ENCODE data around the gene HABP2. TPM values are rescaled to one million over a fixed set of nuclear protein-coding genes. Genes with fewer than 3 reads are reported as not detected.

The HABP2 gene
- total RNA-seq, 1 donor from 2014 or later, result 3.6 TPM

- ATAC-seq (no peak), DNase-seq (no peak)
- Histone ChIP-seq H3K9me3 (no peaks in the 10 kb centered on the region), H3K36me3 (no peaks in the 10 kb centered on the region), H3K27me3 (no peaks in the 10 kb centered on the region), H3K4me1 (no peaks in the 10 kb centered on the region), H3K4me3 (no peak overlapping the region), H3K27ac (no peak overlapping the region)
- no peak for TF ChIP-seq CTCF (IDR thresholded peaks at IDR 0.05)
- intact Hi-C loops (cut with DNase I), result no loop called here
Observed at GRCh38 chr10:113583571-113583970, 30.7 kb downstream of the HABP2 start.

- ATAC-seq (no peak), DNase-seq (no peak)
- Histone ChIP-seq H3K27ac (no peak overlapping the region), H3K4me3 (no peak overlapping the region), H3K9me3 (no peaks in the 10 kb centered on the region), H3K4me1 (no peaks in the 10 kb centered on the region), H3K36me3 (no peaks in the 10 kb centered on the region), H3K27me3 (no peaks in the 10 kb centered on the region)
- intact Hi-C loops (cut with DNase I), result no loop called here
- TF ChIP-seq CTCF (IDR thresholded peaks at IDR 0.05), result no peak
Observed at GRCh38 chr10:113585949-113586348, 33.1 kb downstream of the HABP2 start.

GRCh38 chr10:113589201-113589770 is 36.4 kb downstream of the HABP2 start:
- intact Hi-C loops (cut with DNase I), result no loop called here
- TF ChIP-seq CTCF (IDR thresholded peaks at IDR 0.05), result no peak
- Histone ChIP-seq H3K9me3 (no peaks in the 10 kb centered on the region), H3K4me3 (no peak overlapping the region), H3K27ac (no peak overlapping the region), H3K4me1 (no peaks in the 10 kb centered on the region), H3K36me3 (no peaks in the 10 kb centered on the region), H3K27me3 (no peaks in the 10 kb centered on the region)
- DNase-seq (no peak), ATAC-seq (no peak)

GRCh38 chr10:113590581-113590980 is 37.7 kb downstream of the HABP2 start:
- Histone ChIP-seq H3K27ac (no peak overlapping the region), H3K27me3 (no peaks in the 10 kb centered on the region), H3K36me3 (no peaks in the 10 kb centered on the region), H3K4me1 (no peaks in the 10 kb centered on the region), H3K9me3 (no peaks in the 10 kb centered on the region), H3K4me3 (no peak overlapping the region)
- ATAC-seq (no peak), DNase-seq (no peak)
- TF ChIP-seq CTCF (IDR thresholded peaks at IDR 0.05), result no peak
- intact Hi-C loops (cut with DNase I), result no loop called here

GRCh38 chr10:113592380-113592779 is 39.5 kb downstream of the HABP2 start:
- Histone ChIP-seq H3K9me3 (no peaks in the 10 kb centered on the region), H3K4me3 (no peak overlapping the region), H3K27ac (no peak overlapping the region), H3K4me1 (no peaks in the 10 kb centered on the region), H3K36me3 (no peaks in the 10 kb centered on the region), H3K27me3 (no peaks in the 10 kb centered on the region)
- DNase-seq, result no peak
- no peak for ATAC-seq
- TF ChIP-seq CTCF (IDR thresholded peaks at IDR 0.05), result no peak
- intact Hi-C loops (cut with DNase I), result no loop called here

DNA sequence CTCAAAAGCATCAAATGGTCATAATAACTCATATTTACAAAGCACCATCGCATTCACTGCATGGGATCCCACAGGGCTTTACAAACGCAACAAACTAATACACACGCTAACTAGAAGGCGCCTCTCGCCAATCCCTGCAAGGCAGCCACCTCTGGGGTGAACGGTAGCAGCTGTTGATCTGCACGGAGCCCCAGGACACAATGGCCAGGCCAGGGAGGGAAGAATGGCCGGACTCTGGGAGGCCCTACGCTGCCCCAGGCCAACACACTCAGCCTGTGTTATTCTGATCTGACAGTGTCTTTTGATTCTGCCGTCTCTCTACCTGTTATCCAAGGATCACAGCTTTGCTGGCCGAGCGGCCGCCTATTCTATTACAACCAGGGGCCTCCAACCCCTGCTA is 41.8 kb downstream of the HABP2 start:
- DNase-seq (no peak), ATAC-seq (no peak)
- intact Hi-C loops (cut with DNase I), result no loop called here
- Histone ChIP-seq H3K4me1 (no peaks in the 10 kb centered on the region), H3K27me3 (no peaks in the 10 kb centered on the region), H3K4me3 (no peak overlapping the region), H3K9me3 (no peaks in the 10 kb centered on the region), H3K27ac (no peak overlapping the region), H3K36me3 (no peaks in the 10 kb centered on the region)
- TF ChIP-seq CTCF (IDR thresholded peaks at IDR 0.05), result no peak
